CD4-positive, alpha-beta T cell (primary cell): Measurements from ENCODE around the gene APC2. TPM values are rescaled to one million over a fixed set of nuclear protein-coding genes. Genes with fewer than 3 reads are reported as not detected.
A peak's percentile ranks its signal among the peaks of the same experiment; 100 is the strongest.

Experiments
- ATAC-seq: fragments of 200-7000 bp; cut with Tn5 transposase; one replicate; pipeline ENCODE4 v1.10.0; 2022; ENCODE audit warnings: mild to moderate bottlenecking; ENCODE audit not compliant: poor library complexity
- CTCF ChIA-PET: fragments of 350-600 bp; sonication (Branson Sonifier 250); formaldehyde crosslinking; loops from one replicate; lab custom pipeline; 2021; ENCODE audit warnings: antibody characterized with exemption, inconsistent platforms; lab: Charles Lee
- POLR2A ChIA-PET: fragments of 350-600 bp; sonication (Branson Sonifier 250); formaldehyde crosslinking; loops from one replicate; lab custom pipeline; 2021; ENCODE audit warnings: antibody characterized with exemption, inconsistent platforms; lab: Charles Lee
- DNase-seq, 14 experiments: peaks; one replicate each; pipeline ENCODE4 v3.0.0-alpha.2; 2013 to 2020; ENCODE audit warnings: mixed read lengths in 2 of 14
- H3K27ac ChIP-seq, 2 donors: one replicate each; pipeline versions ENCODE4 v1.5.1 to v1.7.0; 2013; ENCODE audit warnings: low read length in 2 of 2, low read depth in 1 of 2, mild to moderate bottlenecking in 1 of 2
- H3K27me3 ChIP-seq, 2 experiments: 1 replicate in 1 of 2; 2 replicates in 1 of 2; pipeline versions ENCODE4 v1.6.1 to v1.7.0; 2013; ENCODE audit warnings: low read length in 2 of 2, control low read depth in 1 of 2, mild to moderate bottlenecking in 1 of 2, moderate library complexity in 1 of 2; ENCODE audit not compliant: insufficient read depth in 2 of 2, control insufficient read depth in 1 of 2
- H3K36me3 ChIP-seq: one replicate; pipeline ENCODE4 v1.6.1; 2013; ENCODE audit warnings: low read length, control low read depth; ENCODE audit not compliant: insufficient read depth
- H3K4me1 ChIP-seq: one replicate; pipeline ENCODE4 v1.6.1; 2013; ENCODE audit warnings: low read length, control low read depth; ENCODE audit not compliant: insufficient read depth
- H3K4me3 ChIP-seq: one replicate; pipeline ENCODE4 v1.5.1; 2013; ENCODE audit warnings: mild to moderate bottlenecking, low read length, moderate library complexity
- H3K9me3 ChIP-seq, 2 experiments: 1 replicate in 1 of 2; 2 replicates in 1 of 2; pipeline versions ENCODE4 v1.6.1 to v1.7.0; 2013; ENCODE audit warnings: low read length in 2 of 2, mild to moderate bottlenecking in 2 of 2, control low read depth in 1 of 2, moderate library complexity in 1 of 2; ENCODE audit not compliant: control insufficient read depth in 1 of 2, insufficient read depth in 1 of 2
- H3K27ac Mint-ChIP-seq: one replicate; pipeline ENCODE4 v1.8.0; 2020; ENCODE audit warnings: mixed read lengths
- H3K27me3 Mint-ChIP-seq: one replicate; pipeline ENCODE4 v1.8.0; 2021; ENCODE audit warnings: mixed read lengths
- H3K36me3 Mint-ChIP-seq: one replicate; pipeline ENCODE4 v1.8.0; 2021; ENCODE audit warnings: low read depth, mixed read lengths
- H3K4me1 Mint-ChIP-seq: one replicate; pipeline ENCODE4 v1.8.0; 2021; ENCODE audit warnings: low read depth, mixed read lengths
- H3K4me3 Mint-ChIP-seq: one replicate; pipeline ENCODE4 v1.8.0; 2020; ENCODE audit warnings: mild to moderate bottlenecking, mixed read lengths
- H3K9me3 Mint-ChIP-seq: one replicate; pipeline ENCODE4 v1.8.0; 2020; ENCODE audit warnings: mixed read lengths
- intact Hi-C, 2 experiments: fragments of 100-400 bp; cut with DNase I in 1 of 2; cut with micrococcal nuclease in 1 of 2; formaldehyde crosslinking; loops; one replicate each; pipeline versions ENCODE4 v1.15.1 to v1.9.0; 2023 to 2025; cut with DNase I, micrococcal nuclease
- total RNA-seq, 174 experiments: library from RNA in 2 of 174; stranded (reverse) in 2 of 174; gene quantifications; one replicate each; pipeline ENCODE4 v1.2.3 and lab custom pipeline; 2021 to 2026
- TF ChIP-seq, protein P1 (sequence below): fragments of 200-600 bp; IDR thresholded peaks from one replicate; pipeline ENCODE4 v1.8.0; 2022; ENCODE audit warnings: antibody characterized with exemption, mild to moderate bottlenecking

The APC2 gene
- total RNA-seq, 2 experiments from 2014 or later: 0.20 to 0.30 TPM

DNA sequence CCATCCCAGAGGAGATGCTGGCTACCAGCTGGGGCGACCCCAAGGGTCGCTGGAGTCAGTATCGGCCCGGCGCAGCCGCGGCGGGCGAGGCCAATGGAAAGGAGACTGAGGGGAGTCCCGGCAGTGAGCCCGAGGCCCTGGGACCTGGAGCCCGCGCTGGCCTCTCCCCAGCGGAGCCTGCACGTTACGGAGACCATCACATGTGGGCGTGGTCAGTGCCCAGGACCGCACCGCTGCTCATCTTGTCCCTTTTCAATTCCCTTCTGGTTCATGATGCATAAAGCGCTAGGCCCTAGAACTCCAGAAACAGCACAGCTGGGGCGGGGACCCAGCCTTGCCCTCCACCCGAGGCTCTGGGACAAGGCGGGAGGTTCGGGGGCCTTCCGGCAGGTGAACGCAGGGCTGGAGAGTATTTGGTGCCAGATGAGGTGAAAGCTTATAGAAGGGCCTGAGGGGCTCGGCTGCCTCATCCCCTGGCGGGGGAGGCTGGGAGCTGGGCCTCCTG is 21.1 kb downstream of the APC2 start:
- H3K36me3 ChIP-seq: peaks cover 5% of the 10 kb centered on the region
- Mint-ChIP-seq H3K4me1 (peaks cover 11% of the 10 kb centered on the region), H3K9me3 (no peaks in the 10 kb centered on the region), H3K27ac (no peak overlapping the region), H3K27me3 (no peaks in the 10 kb centered on the region), H3K4me3 (peak overlapping the region; percentile 72), H3K36me3 (peaks cover 5% of the 10 kb centered on the region)
- H3K27me3 ChIP-seq: peaks cover 18 to 29% of the 10 kb centered on the region in 2 experiments
- DNase-seq (peak in 4 of 14 experiments; percentile 34 to 59 (median 46)), ATAC-seq (no peak)
- H3K9me3 ChIP-seq: peaks cover 0 to 16% of the 10 kb centered on the region in 2 experiments
- no peak overlapping the region for H3K27ac ChIP-seq
- POLR2A ChIA-PET: interaction anchor here (1.0 to 3.9 kb wide), 5 partner anchors 8 to 202 kb away, joined by 3 to 12 read pairs (median 4); partner anchors contain the start of genes C19orf25 and REEP6
- CTCF ChIA-PET: interaction anchor here (1.2 to 2.1 kb wide), 3 partner anchors 20 to 44 kb away, joined by 5 to 16 read pairs (median 9); partner anchors contain the start of gene REEP6
- TF ChIP-seq, protein P1, sequence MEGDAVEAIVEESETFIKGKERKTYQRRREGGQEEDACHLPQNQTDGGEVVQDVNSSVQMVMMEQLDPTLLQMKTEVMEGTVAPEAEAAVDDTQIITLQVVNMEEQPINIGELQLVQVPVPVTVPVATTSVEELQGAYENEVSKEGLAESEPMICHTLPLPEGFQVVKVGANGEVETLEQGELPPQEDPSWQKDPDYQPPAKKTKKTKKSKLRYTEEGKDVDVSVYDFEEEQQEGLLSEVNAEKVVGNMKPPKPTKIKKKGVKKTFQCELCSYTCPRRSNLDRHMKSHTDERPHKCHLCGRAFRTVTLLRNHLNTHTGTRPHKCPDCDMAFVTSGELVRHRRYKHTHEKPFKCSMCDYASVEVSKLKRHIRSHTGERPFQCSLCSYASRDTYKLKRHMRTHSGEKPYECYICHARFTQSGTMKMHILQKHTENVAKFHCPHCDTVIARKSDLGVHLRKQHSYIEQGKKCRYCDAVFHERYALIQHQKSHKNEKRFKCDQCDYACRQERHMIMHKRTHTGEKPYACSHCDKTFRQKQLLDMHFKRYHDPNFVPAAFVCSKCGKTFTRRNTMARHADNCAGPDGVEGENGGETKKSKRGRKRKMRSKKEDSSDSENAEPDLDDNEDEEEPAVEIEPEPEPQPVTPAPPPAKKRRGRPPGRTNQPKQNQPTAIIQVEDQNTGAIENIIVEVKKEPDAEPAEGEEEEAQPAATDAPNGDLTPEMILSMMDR: peak; percentile 19
- intact Hi-C loops: loop anchor here in 1 of 2 experiments (2.0 to 10.0 kb wide), 3 partner anchors 20 to 196 kb away; partner anchors contain the start of genes FAM174C, PCSK4 and REEP6
- H3K4me3 ChIP-seq: peak overlapping the region; percentile 62
- H3K4me1 ChIP-seq: peaks cover 59% of the 10 kb centered on the region

DNA sequence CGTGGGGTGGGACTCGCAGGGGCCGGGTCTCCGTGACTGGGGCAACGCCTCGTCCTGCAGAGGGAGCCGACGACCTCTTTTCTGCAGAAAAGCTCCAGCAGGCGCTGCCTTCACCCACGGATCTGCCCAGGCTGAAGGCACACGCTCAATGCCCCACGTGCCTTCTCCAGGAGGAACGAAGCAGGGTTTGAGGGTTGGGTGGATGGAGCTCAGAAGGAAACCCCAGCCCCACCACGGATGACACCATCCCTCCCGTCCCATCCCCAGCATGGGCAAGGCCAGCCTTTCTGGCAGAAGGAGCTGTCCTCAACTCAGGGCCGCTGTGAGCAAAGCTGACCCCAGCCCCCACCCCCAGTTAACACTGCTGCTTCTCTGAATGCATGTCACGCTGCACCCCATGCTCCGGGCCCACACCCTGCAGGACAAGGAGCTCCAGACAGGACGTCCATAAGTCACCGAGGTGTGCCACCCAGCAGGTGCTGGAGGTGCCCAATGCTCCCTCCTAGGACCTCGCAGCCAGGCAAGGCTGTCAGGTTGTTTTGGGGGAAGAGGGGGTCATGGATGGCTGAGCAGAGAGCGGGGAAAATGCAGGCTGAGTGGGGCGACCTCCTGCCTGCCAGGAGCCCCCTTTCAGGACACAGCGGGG is 21.7 kb downstream of the APC2 start:
- ChIA-PET POLR2A (interaction anchor here (1.0 to 3.9 kb wide), 5 partner anchors 13 to 203 kb away, joined by 4 to 12 read pairs (median 4); partner anchors contain the start of gene REEP6), CTCF (interaction anchor here (1.2 to 2.1 kb wide), 3 partner anchors 19 to 43 kb away, joined by 5 to 16 read pairs (median 9); partner anchors contain the start of gene REEP6)
- H3K36me3 Mint-ChIP-seq: peaks cover 5% of the 10 kb centered on the region
- H3K27me3 Mint-ChIP-seq: no peaks in the 10 kb centered on the region
- intact Hi-C loops: loop anchor here in 1 of 2 experiments (2.0 to 10.0 kb wide), 3 partner anchors 19 to 197 kb away; partner anchors contain the start of genes FAM174C, PCSK4 and REEP6
- no peak overlapping the region for H3K27ac Mint-ChIP-seq
- peaks cover 12 to 23% of the 10 kb centered on the region in 2 experiments for H3K27me3 ChIP-seq
- peaks cover 11% of the 10 kb centered on the region for H3K4me1 Mint-ChIP-seq
- peak in 6 of 14 experiments; percentile 20 to 61 (median 44) for DNase-seq
- H3K4me3 ChIP-seq: peak overlapping the region; percentile 62
- no peaks in the 10 kb centered on the region for H3K9me3 Mint-ChIP-seq
- H3K27ac ChIP-seq: no peak overlapping the region
- TF ChIP-seq, protein P1: no peak
- peak; percentile 14 for ATAC-seq
- H3K4me1 ChIP-seq: peaks cover 53% of the 10 kb centered on the region
- H3K4me3 Mint-ChIP-seq: peak overlapping the region; percentile 72
- H3K36me3 ChIP-seq: peaks cover 8% of the 10 kb centered on the region
- peaks cover 0 to 11% of the 10 kb centered on the region in 2 experiments for H3K9me3 ChIP-seq

DNA sequence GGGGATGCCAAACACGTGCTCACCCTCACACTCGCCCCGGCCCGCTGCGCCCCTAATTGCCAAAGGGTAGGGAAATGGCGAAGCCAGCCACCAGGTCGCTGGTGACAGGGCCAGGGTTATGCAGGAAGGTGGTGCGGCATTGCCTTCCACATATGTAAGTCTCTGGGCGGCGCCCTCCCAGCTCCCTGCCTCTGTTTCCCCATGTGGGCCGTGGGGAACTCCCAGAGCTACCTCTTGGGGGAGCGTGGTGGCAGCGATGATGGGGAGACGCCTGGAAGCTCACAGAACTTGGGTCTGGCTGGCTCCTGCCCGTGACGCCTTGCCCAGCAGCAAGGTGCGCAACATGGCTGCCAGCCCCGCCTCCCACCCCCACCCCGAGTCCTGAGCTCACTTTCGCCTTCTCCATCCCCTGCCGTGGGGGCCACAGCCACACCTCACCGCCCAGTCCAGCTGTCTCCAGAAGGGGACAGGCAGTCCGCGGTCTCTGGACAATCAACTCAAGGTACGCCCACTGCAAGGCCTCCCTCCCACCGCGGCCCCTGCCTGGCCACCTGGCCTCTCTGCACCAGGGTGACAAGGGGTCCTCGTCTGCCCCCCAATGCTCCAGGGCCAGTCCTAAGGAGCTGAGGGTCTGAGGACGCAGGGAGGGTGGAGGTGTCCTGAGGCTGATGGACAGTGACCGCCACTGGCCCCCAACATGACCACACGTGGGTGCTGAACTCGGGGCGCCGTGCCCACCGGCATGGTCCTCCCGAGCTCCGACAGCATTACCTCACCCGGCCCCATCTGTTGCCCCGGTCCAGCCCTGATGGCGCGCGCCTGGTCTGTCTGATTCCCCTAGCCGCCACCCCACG is 22.5 kb downstream of the APC2 start:
- Histone ChIP-seq H3K4me1 (peaks cover 48% of the 10 kb centered on the region), H3K27ac (no peak overlapping the region), H3K36me3 (peaks cover 12% of the 10 kb centered on the region), H3K4me3 (no peak overlapping the region), H3K9me3 (peaks cover 0 to 8% of the 10 kb centered on the region in 2 experiments), H3K27me3 (peaks cover 9 to 16% of the 10 kb centered on the region in 2 experiments)
- no peak for ATAC-seq
- no peaks in the 10 kb centered on the region for H3K27me3 Mint-ChIP-seq
- ChIA-PET POLR2A (interaction anchor here (1.0 to 3.9 kb wide), 5 partner anchors 14 to 204 kb away, joined by 4 to 12 read pairs (median 4); partner anchors contain the start of gene REEP6), CTCF (interaction anchor here (2.1 kb wide), 1 partner anchor 19 kb away, joined by 9 read pairs; the partner anchor contains the start of gene REEP6)
- peak overlapping the region; percentile 59 for H3K4me3 Mint-ChIP-seq
- TF ChIP-seq, protein P1: no peak
- peaks cover 16% of the 10 kb centered on the region for H3K4me1 Mint-ChIP-seq
- intact Hi-C loops: loop anchor here in 1 of 2 experiments (10.0 kb wide), 1 partner anchor 198 kb away; the partner anchor contains the start of gene FAM174C
- H3K9me3 Mint-ChIP-seq: no peaks in the 10 kb centered on the region
- H3K27ac Mint-ChIP-seq: no peak overlapping the region
- H3K36me3 Mint-ChIP-seq: peaks cover 5% of the 10 kb centered on the region
- no peak for DNase-seq
